Measurements from ENCODE around the gene DNM3. TPM values are rescaled to one million over a fixed set of nuclear protein-coding genes. Genes with fewer than 3 reads are reported as not detected.

The DNM3 gene
- total RNA-seq, 1 donor from 2014 or later: 2.1 TPM

GRCh38 chr1:171899838-171900237, 58.5 kb downstream of the DNM3 start:
- Mint-ChIP-seq H3K9me3 (no peaks in the 10 kb centered on the region), H3K36me3 (ENCODE audit: low read depth) (no peaks in the 10 kb centered on the region), H3K4me3 (no peak overlapping the region), H3K27me3 (peaks cover 10% of the 10 kb centered on the region), H3K27ac (no peak overlapping the region), H3K4me1 (no peaks in the 10 kb centered on the region)
- ChIA-PET CTCF (no interaction called here), POLR2A (no interaction called here)
- DNase-seq (no peak), ATAC-seq (ENCODE audit: low read depth) (no peak)
- TF ChIP-seq CTCF (IDR thresholded peaks at IDR 0.05): no peak
- intact Hi-C loops (cut with micrococcal nuclease): no loop called here

DNA sequence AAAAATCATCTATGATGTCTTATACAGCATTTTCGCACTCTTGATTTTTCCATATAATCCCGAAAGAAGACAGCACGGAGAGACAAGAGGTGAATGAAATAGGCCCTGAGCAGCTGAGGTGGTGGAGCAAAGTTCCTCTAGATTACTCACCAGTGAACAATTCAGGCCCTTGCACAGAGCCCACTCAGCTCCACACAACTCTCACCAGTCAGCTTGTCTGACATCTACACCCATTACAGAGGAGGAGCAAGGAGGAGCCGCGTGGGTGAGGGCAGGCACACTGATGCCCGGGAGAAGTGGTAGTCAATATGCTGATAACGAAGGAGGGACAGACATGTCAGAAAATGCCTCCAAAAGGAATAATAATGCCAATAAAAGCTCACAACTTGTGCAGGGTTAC, 59.9 kb downstream of the DNM3 start:
- peaks cover 10% of the 10 kb centered on the region for H3K27me3 Mint-ChIP-seq
- H3K9me3 Mint-ChIP-seq: no peaks in the 10 kb centered on the region
- no peaks in the 10 kb centered on the region for H3K36me3 Mint-ChIP-seq (ENCODE audit: low read depth)
- CTCF ChIA-PET: no interaction called here
- no peaks in the 10 kb centered on the region for H3K4me1 Mint-ChIP-seq
- intact Hi-C loops (cut with micrococcal nuclease): no loop called here
- DNase-seq: no peak
- POLR2A ChIA-PET: no interaction called here
- no peak overlapping the region for H3K4me3 Mint-ChIP-seq
- TF ChIP-seq CTCF (IDR thresholded peaks at IDR 0.05): no peak
- ATAC-seq (ENCODE audit: low read depth): no peak
- H3K27ac Mint-ChIP-seq: no peak overlapping the region

- intact Hi-C loops (cut with micrococcal nuclease): no loop called here
- peaks cover 10% of the 10 kb centered on the region for H3K27me3 Mint-ChIP-seq
Observed at GRCh38 chr1:171902527-171902926, 61.2 kb downstream of the DNM3 start.

GRCh38 chr1:171904778-171905450, 63.6 kb downstream of the DNM3 start:
- POLR2A ChIA-PET: no interaction called here
- Mint-ChIP-seq H3K36me3 (ENCODE audit: low read depth) (no peaks in the 10 kb centered on the region), H3K9me3 (no peaks in the 10 kb centered on the region), H3K4me1 (no peaks in the 10 kb centered on the region), H3K27ac (no peak overlapping the region), H3K4me3 (no peak overlapping the region), H3K27me3 (peaks cover 4% of the 10 kb centered on the region)
- CTCF ChIA-PET: interaction anchor here (0.6 kb wide), 1 partner anchor 11 kb away, joined by 4 read pairs; no protein-coding TSS in a partner anchor
- intact Hi-C loops (cut with micrococcal nuclease): no loop called here
- no peak for DNase-seq
- no peak for TF ChIP-seq CTCF (IDR thresholded peaks at IDR 0.05)
- ATAC-seq (ENCODE audit: low read depth): no peak

More at GRCh38 chr1:171902527-171902926, 61.2 kb downstream of the DNM3 start:
- H3K4me1 Mint-ChIP-seq: no peaks in the 10 kb centered on the region
- DNase-seq: no peak
- H3K36me3 Mint-ChIP-seq (ENCODE audit: low read depth): no peaks in the 10 kb centered on the region
- no peak for TF ChIP-seq CTCF (IDR thresholded peaks at IDR 0.05)
- H3K27ac Mint-ChIP-seq: no peak overlapping the region
- no peak overlapping the region for H3K4me3 Mint-ChIP-seq
- no peaks in the 10 kb centered on the region for H3K9me3 Mint-ChIP-seq
- ChIA-PET CTCF (no interaction called here), POLR2A (no interaction called here)
- ATAC-seq (ENCODE audit: low read depth): no peak

- Mint-ChIP-seq H3K27ac (no peak overlapping the region), H3K4me3 (no peak overlapping the region), H3K36me3 (ENCODE audit: low read depth) (no peaks in the 10 kb centered on the region), H3K4me1 (no peaks in the 10 kb centered on the region), H3K9me3 (no peaks in the 10 kb centered on the region), H3K27me3 (no peaks in the 10 kb centered on the region)
- CTCF ChIA-PET: no interaction called here
- POLR2A ChIA-PET: no interaction called here
- DNase-seq (no peak), ATAC-seq (ENCODE audit: low read depth) (no peak)
- no peak for TF ChIP-seq CTCF (IDR thresholded peaks at IDR 0.05)
- intact Hi-C loops (cut with micrococcal nuclease): no loop called here
Observed at GRCh38 chr1:171909711-171910110, 68.4 kb downstream of the DNM3 start.
